Dendritic cell treated with granulocyte-macrophage colony-stimulating factor and Interleukin-4, amounts not matched to agents 40 ng/mL and 50 ng/mL, for 4 days (primary cell): Measurements from ENCODE around the gene EGLN3.

Experiments
- H3K27ac Mint-ChIP-seq: one replicate; pipeline ENCODE4 v1.8.0; 2022; ENCODE audit warnings: mild to moderate bottlenecking, mixed read lengths
- H3K27me3 Mint-ChIP-seq: one replicate; pipeline ENCODE4 v1.8.0; 2022; ENCODE audit warnings: mild to moderate bottlenecking, mixed read lengths
- H3K36me3 Mint-ChIP-seq: one replicate; pipeline ENCODE4 v1.8.0; 2022; ENCODE audit warnings: low read depth, mixed read lengths
- H3K4me1 Mint-ChIP-seq: one replicate; pipeline ENCODE4 v1.8.0; 2022; ENCODE audit warnings: low read depth, mixed read lengths
- H3K4me3 Mint-ChIP-seq: one replicate; pipeline ENCODE4 v1.8.0; 2022; ENCODE audit warnings: mild to moderate bottlenecking, moderate library complexity, mixed read lengths
- H3K9me3 Mint-ChIP-seq: one replicate; pipeline ENCODE4 v1.8.0; 2022; ENCODE audit warnings: mixed read lengths
- intact Hi-C: fragments of 100-400 bp; cut with micrococcal nuclease; formaldehyde crosslinking; loops from one replicate; pipeline ENCODE4 v1.15.0; 2022

The EGLN3 gene

DNA sequence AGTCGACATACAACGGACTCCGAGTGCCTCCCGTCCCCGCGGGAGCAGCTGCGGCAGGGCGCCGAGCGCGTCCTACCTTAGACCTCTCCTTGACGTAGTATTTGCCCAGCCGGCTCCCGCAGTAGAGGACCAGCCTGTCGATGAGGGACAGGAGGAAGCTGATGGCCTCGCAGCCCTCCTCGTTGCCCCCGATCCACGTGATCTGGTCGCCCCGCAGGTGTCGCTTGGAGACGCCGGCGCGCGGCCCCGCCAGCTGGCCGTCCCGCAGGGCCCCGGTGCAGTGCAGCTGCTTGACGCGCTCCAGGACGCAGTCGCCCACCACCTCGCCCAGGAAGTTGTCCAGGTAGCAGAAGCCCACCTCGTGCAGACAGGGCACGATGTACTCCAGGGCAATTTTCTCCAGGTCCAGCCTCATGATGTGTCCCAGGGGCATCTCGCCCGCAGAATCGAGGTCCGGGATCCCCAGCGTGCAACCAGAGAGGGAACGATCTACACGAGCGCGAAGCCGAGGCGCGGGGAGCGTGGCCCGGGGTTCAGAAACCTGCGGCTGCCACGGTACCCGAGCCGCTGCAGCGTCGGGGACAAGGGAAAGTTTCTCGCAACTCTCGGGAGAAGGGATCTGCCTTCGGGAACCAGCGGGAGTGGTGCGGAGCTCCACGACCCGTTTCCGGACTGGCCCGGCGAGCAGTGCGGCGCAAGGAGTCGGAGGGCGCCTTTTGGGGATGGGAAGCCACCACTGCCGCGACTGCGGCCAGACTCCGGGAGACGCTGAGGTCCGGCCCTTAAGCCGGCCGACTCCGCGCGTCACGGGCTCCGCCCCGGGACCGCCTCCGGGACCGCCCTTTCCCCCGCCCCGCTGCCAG is at the start of gene EGLN3:
Gene EGLN3 (minus strand): TSS at position 755 of the 863 bp plus-strand sequence. CDS start 322 bp downstream, at position 433.
- H3K27ac Mint-ChIP-seq = peak within 1 kb of the TSS; percentile 71
- peaks cover 76% of the 10 kb centered on the region for H3K27me3 Mint-ChIP-seq
- H3K36me3 Mint-ChIP-seq = peaks cover 12% of the 10 kb centered on the region
- intact Hi-C loops = loop anchor here (2.0 to 5.0 kb wide), 2 partner anchors 62 to 127 kb away; no protein-coding TSS in a partner anchor
- peak within 1 kb of the TSS; percentile 83 for H3K4me3 Mint-ChIP-seq
- H3K4me1 Mint-ChIP-seq = peaks cover 35% of the 10 kb centered on the region
- H3K9me3 Mint-ChIP-seq = no peaks in the 10 kb centered on the region

DNA sequence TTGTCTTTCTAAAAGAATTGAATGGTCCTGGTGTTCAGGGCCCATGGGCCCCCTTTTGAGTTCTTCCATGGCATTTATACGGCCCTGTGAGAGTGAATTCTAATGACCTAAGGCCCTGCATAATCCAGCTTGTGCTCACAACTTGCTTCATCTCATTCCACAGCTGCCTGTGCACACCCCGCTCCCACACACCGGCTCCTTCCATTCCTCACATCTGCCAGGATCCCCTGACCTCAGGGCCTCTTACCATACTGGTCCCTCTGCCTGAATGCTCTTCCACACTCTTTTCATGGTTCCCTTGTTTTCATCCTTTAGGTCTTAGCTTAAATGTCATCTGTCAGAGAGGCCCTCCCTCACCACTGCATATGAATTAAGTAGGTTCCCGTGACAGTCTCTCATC is 49.5 kb upstream of the EGLN3 start:
- Mint-ChIP-seq H3K27ac (peak overlapping the region; percentile 17), H3K4me1 (peaks cover 53% of the 10 kb centered on the region), H3K27me3 (peaks cover 3% of the 10 kb centered on the region), H3K36me3 (no peaks in the 10 kb centered on the region), H3K4me3 (no peak overlapping the region), H3K9me3 (no peaks in the 10 kb centered on the region)
- intact Hi-C loops = no loop called here

DNA sequence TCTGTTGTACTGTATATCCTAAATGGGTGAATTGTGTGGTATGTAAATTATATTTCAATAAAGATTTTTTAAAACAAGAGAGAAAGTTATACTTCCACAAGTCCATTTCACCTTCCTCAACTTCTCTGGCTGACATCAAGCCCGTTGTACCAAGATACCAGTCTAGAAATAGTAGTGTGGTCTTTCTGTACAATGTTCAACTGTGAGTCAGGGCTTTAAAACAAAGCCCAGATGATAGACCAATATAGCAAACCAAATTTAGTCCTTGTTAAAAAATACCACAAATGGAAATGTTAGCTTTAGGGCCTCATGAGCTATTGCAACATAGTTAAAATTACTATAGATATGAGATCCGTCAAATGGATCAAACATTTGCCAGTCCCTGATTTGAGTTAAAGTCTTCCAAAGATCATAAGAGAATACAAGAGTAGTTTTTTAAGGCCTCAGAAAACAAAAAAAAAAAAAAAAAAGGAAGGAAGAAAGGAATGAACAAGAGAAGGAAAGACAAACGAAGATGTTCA is 49.0 kb upstream of the EGLN3 start:
- intact Hi-C loops = no loop called here
- Mint-ChIP-seq H3K27me3 (peaks cover 3% of the 10 kb centered on the region), H3K27ac (no peak overlapping the region), H3K4me1 (peaks cover 48% of the 10 kb centered on the region), H3K4me3 (no peak overlapping the region), H3K36me3 (no peaks in the 10 kb centered on the region), H3K9me3 (no peaks in the 10 kb centered on the region)

DNA sequence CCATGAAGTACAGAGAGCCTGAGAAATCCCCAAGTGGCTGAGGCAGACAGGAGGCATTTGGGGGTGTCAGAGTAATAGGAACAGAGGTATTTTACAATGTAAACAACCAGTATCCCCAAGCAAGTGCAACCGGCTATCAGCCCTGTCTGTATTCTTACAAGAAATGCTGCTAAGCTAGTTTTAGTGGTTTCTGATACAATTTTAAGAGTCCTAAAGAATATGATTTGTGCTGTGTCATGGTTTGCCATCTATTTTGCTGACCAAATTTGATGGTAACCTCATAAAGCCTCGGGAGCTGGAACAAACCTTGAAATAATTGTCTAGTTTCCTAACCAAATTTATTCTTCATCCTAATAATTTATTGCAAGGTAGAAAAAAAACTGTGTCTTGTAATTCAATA is 46.7 kb upstream of the EGLN3 start:
- peaks cover under 1% of the 10 kb centered on the region for H3K27me3 Mint-ChIP-seq
- H3K27ac Mint-ChIP-seq = peak overlapping the region; percentile 30
- intact Hi-C loops = no loop called here
- peaks cover 37% of the 10 kb centered on the region for H3K4me1 Mint-ChIP-seq
- no peak overlapping the region for H3K4me3 Mint-ChIP-seq
- H3K9me3 Mint-ChIP-seq = no peaks in the 10 kb centered on the region
- no peaks in the 10 kb centered on the region for H3K36me3 Mint-ChIP-seq

DNA sequence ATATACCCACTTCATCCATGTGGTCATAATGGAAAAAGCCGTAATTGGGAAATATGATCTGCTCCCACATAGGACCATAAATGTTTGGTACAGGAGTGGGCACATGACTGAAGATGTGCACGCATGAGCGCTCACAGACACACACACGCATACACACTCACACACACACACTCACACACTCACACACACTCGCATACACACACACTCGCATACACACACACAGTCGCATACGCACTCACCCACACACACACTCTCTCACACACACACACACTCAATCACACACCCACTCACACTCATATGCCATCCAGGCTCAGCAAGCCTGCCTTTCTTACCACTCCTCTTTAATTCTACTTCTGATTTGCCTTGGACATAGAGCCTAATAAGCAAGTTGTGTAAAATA is 45.6 kb upstream of the EGLN3 start:
- intact Hi-C loops = no loop called here
- Mint-ChIP-seq H3K4me3 (no peak overlapping the region), H3K9me3 (no peaks in the 10 kb centered on the region)

DNA sequence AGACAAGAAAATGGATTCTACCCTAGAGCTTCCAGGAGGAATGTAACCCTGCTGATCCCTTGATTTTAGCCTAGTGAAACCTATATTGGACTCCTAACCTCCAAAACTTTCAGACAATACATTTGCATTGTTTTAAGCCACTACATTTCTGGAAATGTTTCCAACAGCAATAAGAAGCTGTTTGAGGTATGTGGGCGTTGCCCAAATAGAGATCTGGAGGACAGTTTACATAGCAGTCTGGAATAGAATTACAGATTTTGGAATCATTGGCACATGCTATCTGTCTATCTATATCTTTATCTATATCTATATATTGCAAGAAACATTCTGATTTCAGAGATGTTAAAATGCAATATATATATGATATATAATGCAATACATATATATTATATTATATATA is 42.4 kb upstream of the EGLN3 start:
- Mint-ChIP-seq H3K36me3 (no peaks in the 10 kb centered on the region), H3K9me3 (no peaks in the 10 kb centered on the region), H3K4me3 (no peak overlapping the region), H3K27ac (no peak overlapping the region), H3K4me1 (peaks cover 11% of the 10 kb centered on the region), H3K27me3 (peaks cover 2% of the 10 kb centered on the region)
- intact Hi-C loops = no loop called here

More for the DNA sequence above, 45.6 kb upstream of the EGLN3 start:
- H3K27me3 Mint-ChIP-seq = no peaks in the 10 kb centered on the region
- H3K27ac Mint-ChIP-seq = no peak overlapping the region
- no peaks in the 10 kb centered on the region for H3K36me3 Mint-ChIP-seq
- H3K4me1 Mint-ChIP-seq = peaks cover 26% of the 10 kb centered on the region

DNA sequence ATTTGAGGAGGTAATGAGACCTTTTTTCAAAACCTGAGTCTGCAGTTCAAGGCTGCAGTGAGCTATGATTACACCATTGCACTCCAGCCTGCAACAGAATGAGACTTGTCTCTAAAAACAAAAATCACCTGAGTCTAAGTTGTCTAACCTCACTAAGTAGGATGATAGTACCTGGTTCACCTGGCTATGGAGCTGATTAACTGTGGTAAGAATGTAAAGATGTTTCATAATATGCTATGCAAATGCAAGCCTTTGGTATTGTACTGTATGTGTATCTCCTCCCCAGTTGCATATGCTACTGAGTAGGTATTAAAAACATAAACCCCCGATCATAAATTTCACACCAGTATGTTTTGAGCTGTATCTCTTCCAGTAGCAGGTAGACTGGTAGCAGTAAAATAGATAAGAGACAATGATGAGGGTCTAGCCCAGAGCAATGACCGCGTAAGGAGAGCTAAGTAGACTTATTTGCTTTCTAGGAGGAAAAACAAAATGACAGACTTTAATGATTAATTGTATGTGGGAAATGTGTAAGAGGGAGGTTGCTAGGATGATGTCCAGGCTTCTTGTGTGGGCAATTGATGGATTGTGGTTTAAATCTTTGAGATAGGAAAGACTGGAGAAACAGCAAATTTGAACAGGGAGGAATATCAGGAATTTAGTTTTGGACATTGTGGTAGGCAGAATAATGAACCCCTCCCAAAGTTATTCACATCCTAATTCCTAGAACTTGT is 41.6 kb upstream of the EGLN3 start:
- Mint-ChIP-seq H3K9me3 (no peaks in the 10 kb centered on the region), H3K27ac (no peak overlapping the region), H3K27me3 (peaks cover 2% of the 10 kb centered on the region), H3K4me3 (no peak overlapping the region), H3K4me1 (peaks cover 9% of the 10 kb centered on the region), H3K36me3 (no peaks in the 10 kb centered on the region)
- intact Hi-C loops = no loop called here

DNA sequence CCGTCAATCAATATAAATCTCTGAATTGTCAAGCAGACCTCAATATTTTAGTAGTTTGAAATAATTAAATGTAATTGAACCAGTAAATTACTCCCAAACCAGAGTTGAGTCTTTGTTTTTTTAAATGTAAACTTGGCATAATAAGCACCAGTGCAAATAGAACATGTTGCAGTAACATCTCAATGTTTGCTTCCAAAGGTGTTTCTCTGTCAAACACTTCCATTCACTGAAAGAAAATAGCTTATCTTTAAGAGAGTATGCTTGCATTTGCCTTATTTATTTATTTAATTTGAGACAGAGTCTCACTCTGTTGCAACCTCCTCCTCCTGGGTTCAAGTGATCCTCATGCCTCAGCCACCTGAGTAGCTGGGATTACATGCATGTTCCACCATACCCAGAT is 39.9 kb upstream of the EGLN3 start:
- Mint-ChIP-seq H3K27ac (no peak overlapping the region), H3K4me1 (peaks cover 9% of the 10 kb centered on the region), H3K36me3 (no peaks in the 10 kb centered on the region), H3K9me3 (no peaks in the 10 kb centered on the region), H3K27me3 (peaks cover 2% of the 10 kb centered on the region), H3K4me3 (no peak overlapping the region)
- intact Hi-C loops = no loop called here

DNA sequence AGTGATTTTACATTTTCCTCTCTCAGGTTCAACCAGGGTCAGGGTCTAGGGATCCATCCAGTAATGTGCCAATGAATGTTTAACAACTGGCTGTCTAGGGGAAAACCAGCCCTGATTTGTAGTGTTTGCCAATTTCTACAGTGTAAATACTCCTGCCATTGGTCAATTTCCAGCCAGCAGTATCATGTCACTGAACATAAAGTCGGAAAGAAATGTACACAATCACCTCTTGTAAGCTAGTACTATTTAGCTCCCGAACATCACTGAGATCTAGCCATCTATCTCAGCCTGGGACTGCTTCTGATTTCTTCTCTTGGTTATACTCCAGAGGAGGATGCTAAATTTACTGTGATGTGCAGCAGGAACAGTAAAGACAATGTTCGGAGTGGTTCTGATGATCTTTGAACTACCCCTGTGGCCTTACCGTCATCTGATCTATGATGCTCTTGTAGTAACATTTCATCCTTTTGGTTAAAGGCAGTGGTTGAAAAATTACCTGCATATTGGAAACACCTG is 36.7 kb upstream of the EGLN3 start:
- Mint-ChIP-seq H3K4me1 (peaks cover 9% of the 10 kb centered on the region), H3K27ac (no peak overlapping the region), H3K36me3 (no peaks in the 10 kb centered on the region), H3K27me3 (peaks cover 2% of the 10 kb centered on the region), H3K9me3 (no peaks in the 10 kb centered on the region), H3K4me3 (no peak overlapping the region)
- intact Hi-C loops = no loop called here

DNA sequence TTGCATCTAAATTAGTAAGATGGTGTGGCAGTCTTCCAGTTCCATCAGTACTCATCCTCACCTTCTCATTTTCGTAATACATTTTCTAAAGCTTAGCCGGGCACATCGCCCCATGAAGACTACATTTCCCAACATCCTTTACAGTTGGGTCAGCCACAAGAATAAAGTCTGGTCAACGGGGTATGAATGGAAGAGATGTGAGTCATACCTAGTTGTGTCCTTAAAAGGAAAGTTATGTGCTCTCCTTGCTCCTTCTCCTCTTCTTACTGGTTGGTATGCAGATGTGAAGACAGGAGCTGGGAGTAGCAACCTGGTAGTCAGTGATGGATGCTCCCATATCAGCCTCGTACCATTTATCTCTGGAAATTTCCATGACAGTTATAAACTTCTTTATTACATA is 35.9 kb upstream of the EGLN3 start:
- H3K27me3 Mint-ChIP-seq = peaks cover 4% of the 10 kb centered on the region
- no peak overlapping the region for H3K27ac Mint-ChIP-seq
- intact Hi-C loops = no loop called here
- no peaks in the 10 kb centered on the region for H3K9me3 Mint-ChIP-seq
- H3K4me3 Mint-ChIP-seq = no peak overlapping the region
- H3K4me1 Mint-ChIP-seq = peaks cover 9% of the 10 kb centered on the region
- H3K36me3 Mint-ChIP-seq = no peaks in the 10 kb centered on the region

DNA sequence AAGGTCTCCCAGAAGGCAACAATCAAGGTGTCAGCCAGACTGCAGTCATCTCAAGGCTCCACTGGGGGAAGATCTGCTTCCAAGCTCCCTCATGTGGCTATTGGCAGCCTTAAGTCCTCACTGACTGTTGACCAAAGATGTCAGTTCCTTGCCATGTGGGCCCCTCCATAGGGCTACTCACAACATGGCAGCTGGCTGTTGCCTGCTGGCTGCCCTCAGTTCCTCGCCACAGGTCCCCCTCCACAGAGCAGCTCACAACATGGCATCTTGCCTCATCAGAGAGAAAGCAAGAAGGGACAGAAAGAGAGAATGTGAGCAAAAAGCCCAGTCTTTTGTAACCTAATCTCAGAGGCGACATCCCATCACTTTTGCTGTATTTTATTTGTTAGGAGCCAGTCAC is 34.4 kb upstream of the EGLN3 start:
- Mint-ChIP-seq H3K4me3 (no peak overlapping the region), H3K4me1 (peaks cover 5% of the 10 kb centered on the region), H3K9me3 (no peaks in the 10 kb centered on the region), H3K36me3 (no peaks in the 10 kb centered on the region), H3K27me3 (peaks cover 7% of the 10 kb centered on the region), H3K27ac (no peak overlapping the region)
- intact Hi-C loops = no loop called here

DNA sequence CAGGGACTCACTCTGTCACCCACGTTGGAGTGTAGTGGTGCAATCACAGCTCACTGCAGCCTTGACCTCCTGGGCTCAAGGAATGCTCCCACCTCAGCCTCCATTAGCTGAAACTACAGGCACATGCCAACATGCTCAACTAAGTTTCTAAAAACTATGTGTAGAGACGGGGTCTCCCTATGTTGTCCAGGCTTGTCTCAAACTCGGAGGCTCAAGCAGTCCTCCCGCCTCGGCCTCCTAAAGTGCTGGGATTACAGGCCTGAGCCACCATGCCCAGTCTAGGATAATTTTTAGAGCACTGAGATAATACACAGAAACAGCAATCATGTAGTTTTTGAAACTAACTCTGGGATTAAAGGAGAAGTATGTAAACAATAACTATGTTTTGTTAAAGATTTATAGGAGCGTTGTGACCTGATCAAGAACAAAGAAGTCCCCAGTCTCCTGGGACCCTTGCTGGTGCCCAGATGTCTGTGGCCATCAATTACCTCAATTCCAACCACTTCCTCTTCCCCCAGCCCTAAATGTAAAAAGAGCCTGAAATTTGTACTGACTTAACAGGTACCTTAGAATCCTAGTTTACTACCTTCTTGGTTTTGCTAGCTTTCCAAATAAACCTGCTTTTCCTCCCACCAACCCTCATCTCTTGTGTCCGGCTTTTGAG is 28.9 kb upstream of the EGLN3 start:
- H3K4me1 Mint-ChIP-seq = no peaks in the 10 kb centered on the region
- intact Hi-C loops = no loop called here
- peaks cover 7% of the 10 kb centered on the region for H3K27me3 Mint-ChIP-seq
- no peak overlapping the region for H3K4me3 Mint-ChIP-seq
- peak overlapping the region; percentile 4 for H3K27ac Mint-ChIP-seq
- no peaks in the 10 kb centered on the region for H3K9me3 Mint-ChIP-seq
- no peaks in the 10 kb centered on the region for H3K36me3 Mint-ChIP-seq

DNA sequence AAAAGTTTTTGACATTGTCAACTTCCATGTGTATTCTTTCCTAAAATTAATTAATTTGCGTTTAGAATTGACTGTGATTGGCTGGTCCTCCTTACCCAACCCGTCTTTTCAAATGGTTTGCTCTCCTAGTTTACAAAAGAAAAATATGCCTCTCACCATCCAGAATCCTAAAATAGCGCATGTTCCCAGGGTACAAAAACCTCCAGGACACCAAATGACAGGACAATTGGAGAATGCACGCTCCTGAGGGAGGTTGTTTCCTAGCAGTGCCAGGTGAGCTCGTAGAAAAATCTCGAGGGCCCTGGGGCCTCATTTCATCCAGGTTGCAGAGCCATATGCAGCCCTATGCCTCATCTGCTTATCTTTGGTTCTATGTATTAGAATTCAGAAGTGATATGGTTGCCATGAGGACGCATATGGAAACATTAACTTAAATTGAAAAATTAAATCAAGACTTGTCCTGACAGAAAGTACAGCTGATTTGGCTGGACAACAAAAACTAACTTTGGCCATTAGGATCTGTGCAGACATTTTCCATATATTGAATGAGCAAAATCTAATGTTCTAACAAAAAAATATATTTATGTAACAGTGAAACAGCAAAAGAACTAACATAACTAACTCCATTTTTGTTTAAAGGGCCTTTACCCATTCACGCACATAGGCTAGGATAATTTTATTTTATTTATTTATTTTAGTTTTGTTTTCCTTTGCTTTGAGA is 28.2 kb upstream of the EGLN3 start:
- Mint-ChIP-seq H3K4me1 (no peaks in the 10 kb centered on the region), H3K27me3 (peaks cover 7% of the 10 kb centered on the region)
- intact Hi-C loops = no loop called here

More for the DNA sequence above, 28.2 kb upstream of the EGLN3 start:
- no peaks in the 10 kb centered on the region for H3K36me3 Mint-ChIP-seq
- H3K9me3 Mint-ChIP-seq = no peaks in the 10 kb centered on the region
- H3K27ac Mint-ChIP-seq = no peak overlapping the region
- no peak overlapping the region for H3K4me3 Mint-ChIP-seq
